ENCODE results near the gene PSD2.

- TF ChIP-seq CTCF (IDR thresholded peaks at IDR 0.05; ENCODE audit: low read depth, low read length), result no peak
- TF ChIP-seq POLR2A (IDR thresholded peaks at IDR 0.05; ENCODE audit: extremely low read depth, insufficient read length), result no peak
- no peak for TF ChIP-seq MAX (IDR thresholded peaks at IDR 0.05; ENCODE audit: low read depth, low read length)
Observed at GRCh38 chr5:139768807-139769465, 26.7 kb upstream of the PSD2 start.

All from NB4 (cell line).